ENCODE results near the gene SERPINA12. TPM values are rescaled to one million over a fixed set of nuclear protein-coding genes. Genes with fewer than 3 reads are reported as not detected.

The SERPINA12 gene
- total RNA-seq, 1 donor from 2014 or later, result not detected

DNA sequence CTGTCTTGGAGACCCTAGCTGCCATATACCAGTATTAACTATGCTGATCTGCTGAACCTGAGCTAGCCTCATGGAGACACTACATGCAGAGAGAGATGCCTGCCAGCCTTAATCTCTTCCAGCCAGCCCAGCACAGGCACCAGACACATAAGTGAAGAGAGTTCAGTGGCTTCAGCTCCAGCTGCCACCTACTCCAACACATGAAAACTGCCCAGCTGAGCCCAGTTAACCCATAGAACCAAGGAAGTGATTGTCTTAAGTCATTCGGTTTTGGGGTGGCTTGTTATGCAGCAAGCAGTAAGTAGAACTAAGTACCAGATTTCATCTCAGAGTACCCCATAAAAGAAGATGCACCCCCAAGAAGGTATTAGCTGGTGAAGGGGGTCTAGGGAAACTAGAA lies 64.3 kb downstream of the SERPINA12 start:
- no peak for DNase-seq (ENCODE audit: extremely low read depth, low read depth, low spot score)

DNA sequence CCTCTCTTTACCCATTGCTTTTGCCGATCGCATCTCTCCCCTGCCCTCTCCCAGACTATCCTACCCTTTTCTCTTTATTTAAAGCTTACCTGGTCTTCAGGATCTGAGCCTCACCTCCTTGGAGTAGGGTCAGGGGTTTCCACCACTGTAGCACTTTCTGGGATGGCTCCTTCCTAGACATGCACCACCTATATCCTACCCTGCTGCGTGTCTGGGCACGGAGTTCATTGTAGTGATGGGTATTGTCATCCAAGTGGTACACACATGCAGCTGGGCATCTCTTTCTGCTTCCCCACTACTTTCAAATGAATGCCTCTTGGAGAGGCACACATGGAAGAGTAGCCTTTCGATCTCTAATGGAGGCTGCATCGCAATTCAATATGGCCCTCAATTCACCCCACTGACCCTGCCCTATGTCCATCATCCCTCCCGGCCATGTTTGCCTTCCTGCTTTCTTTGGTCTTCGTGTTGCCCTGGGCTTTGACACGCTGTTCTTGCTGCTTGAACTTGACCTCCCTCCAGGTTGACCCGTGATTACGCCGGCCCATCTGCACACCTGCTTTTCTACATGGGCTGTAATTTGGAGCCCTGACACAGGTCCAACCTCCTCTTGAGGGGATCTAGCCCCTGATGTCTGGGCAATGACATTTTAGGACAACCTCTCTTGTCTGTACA lies 67.6 kb downstream of the SERPINA12 start:
- no peak for DNase-seq (ENCODE audit: extremely low read depth, low read depth, low spot score)

DNA sequence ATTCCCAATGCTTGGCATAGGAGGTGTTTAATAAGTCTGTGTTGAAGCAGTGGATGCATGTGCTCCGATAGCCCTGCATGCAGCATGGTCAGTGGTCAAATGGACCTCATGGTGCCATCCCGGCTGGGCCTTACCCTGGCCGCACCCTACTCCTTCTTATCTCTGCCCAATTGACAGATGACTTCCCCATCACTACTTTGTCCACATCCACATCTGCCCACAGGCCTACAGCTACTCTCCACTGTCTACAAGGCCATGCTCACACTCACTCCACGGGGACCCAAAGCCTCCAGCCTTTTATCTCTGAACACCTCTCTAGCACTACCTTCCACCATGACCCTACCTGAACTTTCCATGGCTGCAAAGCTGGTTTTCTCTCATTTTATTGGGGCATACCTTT lies 68.1 kb downstream of the SERPINA12 start:
- DNase-seq (ENCODE audit: extremely low read depth, low read depth, low spot score), result no peak

DNA sequence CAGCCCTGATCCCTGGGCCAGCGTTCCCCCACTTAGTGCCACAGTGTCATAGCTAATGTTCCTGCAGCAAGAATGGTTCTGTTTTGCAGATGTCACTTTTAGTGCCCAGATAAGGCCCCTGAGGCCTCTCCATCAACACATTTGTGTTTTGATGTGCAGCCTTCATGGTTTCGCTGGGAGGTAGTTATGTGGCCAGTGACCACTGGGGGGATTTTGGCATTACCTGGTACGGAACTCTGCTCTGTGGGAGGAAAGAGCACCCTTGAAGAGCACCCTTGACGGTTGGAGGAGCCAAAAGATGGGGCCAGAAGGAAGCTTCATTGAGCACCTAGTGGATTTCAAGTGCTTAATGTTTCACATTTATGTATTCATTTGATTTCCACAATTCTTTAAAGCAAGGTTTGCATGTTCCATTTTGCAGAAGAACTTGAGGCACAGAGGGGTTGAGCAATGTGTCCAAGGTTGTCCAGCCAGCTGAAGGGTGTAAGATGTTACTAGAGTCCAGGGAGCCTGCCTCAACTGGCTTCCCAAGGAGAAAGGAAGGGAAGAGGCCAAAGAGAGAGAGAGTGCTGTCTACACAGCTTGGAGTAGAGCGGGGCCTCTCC lies 69.7 kb downstream of the SERPINA12 start:
- no peak for DNase-seq (ENCODE audit: extremely low read depth, low read depth, low spot score)

Other genes starting within 250 kb of the SERPINA12 start
- gene SERPINA10, start 216.2 kb downstream of the SERPINA12 start, total RNA-seq, result not detected in 2 replicates
- not detected in 2 replicates for gene SERPINA6, start 186.1 kb downstream of the SERPINA12 start, total RNA-seq
- not detected in 2 replicates for gene SERPINA2, start 142.8 kb downstream of the SERPINA12 start, total RNA-seq
- 0.87 and 0.88 TPM in 2 replicates for gene SERPINA1, start 120.9 kb downstream of the SERPINA12 start, total RNA-seq
- gene SERPINA11, start 56.7 kb downstream of the SERPINA12 start, total RNA-seq, result not detected in 2 replicates
- gene SERPINA9, start 33.3 kb downstream of the SERPINA12 start, total RNA-seq, result not detected in 2 replicates
- gene SERPINA4, start 52.0 kb upstream of the SERPINA12 start, total RNA-seq, result not detected in 2 replicates
- gene SERPINA5, start 72.0 kb upstream of the SERPINA12 start, total RNA-seq, result 0.29 and 1.1 TPM in 2 replicates
- gene SERPINA3, start 102.9 kb upstream of the SERPINA12 start, total RNA-seq, result 0.10 and 0.29 TPM in 2 replicates

Data from glomerular endothelial cell (primary cell).